Liver (tissue), 3 donors: ENCODE results near the gene SERPINB2.
"Not testable (repeated sequence)": the region's sequence is repeated elsewhere in the genome, so short reads cannot be mapped to it uniquely, and the experiment has no call there.

Experiments used
- ATF3 ChIP-seq: IDR thresholded peaks from 2 replicates; pipeline ENCODE4 v1.6.1; 2016; ENCODE audit warnings: antibody characterized with exemption
- CTCF ChIP-seq: fragments of 150-350 bp; IDR thresholded peaks from 2 replicates; pipeline ENCODE4 v1.5.1; 2017; ENCODE audit warnings: improper control_type of control experiment, low read depth, low read length; ENCODE audit not compliant: missing input control
- FOXA1 ChIP-seq: IDR thresholded peaks from 2 replicates; pipeline ENCODE4 v1.6.1; 2016; ENCODE audit warnings: antibody characterized with exemption
- JUND ChIP-seq, 2 donors: IDR thresholded peaks; 2 replicates each; pipeline ENCODE4 v1.6.1; 2016; ENCODE audit warnings: antibody characterized with exemption in 2 of 2
- MAX ChIP-seq: IDR thresholded peaks from 2 replicates; pipeline ENCODE4 v1.6.1; 2016; ENCODE audit warnings: antibody characterized with exemption
- RAD21 ChIP-seq, 2 donors: IDR thresholded peaks; 2 replicates each; pipeline ENCODE4 v1.6.1; 2016; ENCODE audit warnings: antibody characterized with exemption in 2 of 2, mild to moderate bottlenecking in 2 of 2
- SP1 ChIP-seq: IDR thresholded peaks from 2 replicates; pipeline ENCODE4 v1.6.1; 2018; ENCODE audit warnings: antibody characterized with exemption, mild to moderate bottlenecking
- TAF1 ChIP-seq: conservative IDR thresholded peaks from 2 replicates; pipeline ENCODE4 v1.6.1; 2016; ENCODE audit warnings: antibody characterized with exemption, mild to moderate bottlenecking
- TF ChIP-seq, protein P1 (sequence below): IDR thresholded peaks from 2 replicates; pipeline ENCODE4 v1.6.1; 2016; ENCODE audit warnings: antibody characterized with exemption, mild to moderate bottlenecking
- donor health status: healthy.
- donor health status: healthy.

DNA sequence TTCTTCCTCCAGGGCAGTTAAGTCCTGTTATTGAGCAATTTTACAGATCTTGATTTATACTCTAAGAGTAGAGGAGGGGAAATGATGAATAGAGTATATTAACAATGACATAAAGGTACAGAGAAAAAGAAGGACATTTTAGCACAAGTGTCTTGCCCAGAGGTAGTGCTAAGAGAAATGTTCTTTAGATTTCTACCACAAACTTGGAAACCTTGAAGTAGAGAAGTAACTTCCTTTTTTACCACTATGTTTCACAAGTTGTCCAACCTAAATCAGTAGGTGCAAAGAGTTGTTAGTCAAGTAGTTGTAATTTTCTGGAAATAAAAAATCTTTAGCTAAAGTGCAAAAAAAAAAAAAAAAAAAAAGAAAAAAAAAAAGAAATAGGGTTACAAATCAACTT, 41.9 kb downstream of the SERPINB2 start:
- TF ChIP-seq CTCF; ATF3; SP1; JUND (IDR thresholded peaks at IDR 0.05); FOXA1; MAX; TAF1; RAD21 (IDR thresholded peaks at IDR 0.05): not testable (repeated sequence)
- TF ChIP-seq, protein P1, sequence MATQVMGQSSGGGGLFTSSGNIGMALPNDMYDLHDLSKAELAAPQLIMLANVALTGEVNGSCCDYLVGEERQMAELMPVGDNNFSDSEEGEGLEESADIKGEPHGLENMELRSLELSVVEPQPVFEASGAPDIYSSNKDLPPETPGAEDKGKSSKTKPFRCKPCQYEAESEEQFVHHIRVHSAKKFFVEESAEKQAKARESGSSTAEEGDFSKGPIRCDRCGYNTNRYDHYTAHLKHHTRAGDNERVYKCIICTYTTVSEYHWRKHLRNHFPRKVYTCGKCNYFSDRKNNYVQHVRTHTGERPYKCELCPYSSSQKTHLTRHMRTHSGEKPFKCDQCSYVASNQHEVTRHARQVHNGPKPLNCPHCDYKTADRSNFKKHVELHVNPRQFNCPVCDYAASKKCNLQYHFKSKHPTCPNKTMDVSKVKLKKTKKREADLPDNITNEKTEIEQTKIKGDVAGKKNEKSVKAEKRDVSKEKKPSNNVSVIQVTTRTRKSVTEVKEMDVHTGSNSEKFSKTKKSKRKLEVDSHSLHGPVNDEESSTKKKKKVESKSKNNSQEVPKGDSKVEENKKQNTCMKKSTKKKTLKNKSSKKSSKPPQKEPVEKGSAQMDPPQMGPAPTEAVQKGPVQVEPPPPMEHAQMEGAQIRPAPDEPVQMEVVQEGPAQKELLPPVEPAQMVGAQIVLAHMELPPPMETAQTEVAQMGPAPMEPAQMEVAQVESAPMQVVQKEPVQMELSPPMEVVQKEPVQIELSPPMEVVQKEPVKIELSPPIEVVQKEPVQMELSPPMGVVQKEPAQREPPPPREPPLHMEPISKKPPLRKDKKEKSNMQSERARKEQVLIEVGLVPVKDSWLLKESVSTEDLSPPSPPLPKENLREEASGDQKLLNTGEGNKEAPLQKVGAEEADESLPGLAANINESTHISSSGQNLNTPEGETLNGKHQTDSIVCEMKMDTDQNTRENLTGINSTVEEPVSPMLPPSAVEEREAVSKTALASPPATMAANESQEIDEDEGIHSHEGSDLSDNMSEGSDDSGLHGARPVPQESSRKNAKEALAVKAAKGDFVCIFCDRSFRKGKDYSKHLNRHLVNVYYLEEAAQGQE, result not testable (repeated sequence)
